SK-N-MC (cell line): ENCODE data around the gene PTPRN2.

Experiments
- EZH2 ChIP-seq: fragments of 200-600 bp; sonication (generic); IDR thresholded peaks from one replicate; pipeline ENCODE4 v1.6.1; 2017; ENCODE audit warnings: antibody characterized with exemption
- FOXP2 ChIP-seq: optimal IDR thresholded peaks from 2 replicates; pipeline ENCODE3; 2011; ENCODE audit warnings: mild to moderate bottlenecking, moderate library complexity; ENCODE audit not compliant: insufficient read depth; ENCODE audit errors: extremely low read length, control extremely low read depth
- POLR2AphosphoS5 ChIP-seq: IDR thresholded peaks from 2 replicates; pipeline ENCODE4 v1.6.1; 2012; ENCODE audit warnings: mild to moderate bottlenecking, low read depth, low read length, borderline replicate concordance

GRCh38 chr7:158111049-158111751, 476.4 kb downstream of the PTPRN2 start:
- TF ChIP-seq POLR2AphosphoS5 (no peak), EZH2 (no peak), FOXP2 (no peak)
